HG02852 (cell line): Measurements from ENCODE around the gene GRAMD1B.

Experiments
- ATAC-seq: cut with Tn5 transposase; IDR thresholded peaks from one replicate; pipeline ENCODE4 v1.9.1; 2021; ENCODE audit warnings: mild to moderate bottlenecking, moderate library complexity; ENCODE audit not compliant: unreplicated experiment

Gene GRAMD1B

DNA sequence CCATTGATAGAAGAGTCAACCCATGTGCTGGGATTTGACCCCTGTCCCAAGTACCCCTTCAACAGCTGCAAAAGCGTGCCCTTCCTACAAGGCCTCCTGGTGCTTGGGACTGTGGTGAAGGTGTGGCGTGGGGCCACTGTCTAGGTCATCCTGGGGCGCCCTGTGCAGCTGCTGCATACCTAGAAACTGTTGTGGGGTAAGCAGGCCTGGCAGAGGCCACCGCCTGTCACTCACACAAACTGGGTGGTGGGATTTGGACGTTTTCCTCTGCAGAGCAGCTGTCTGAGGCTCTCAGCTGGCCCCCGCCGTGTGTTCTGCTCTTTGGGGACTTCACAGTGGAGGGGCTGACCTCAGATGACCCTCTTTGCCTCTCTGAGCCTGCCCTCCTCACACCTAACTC is 154.7 kb downstream of the GRAMD1B start:
- ATAC-seq, result no peak

DNA sequence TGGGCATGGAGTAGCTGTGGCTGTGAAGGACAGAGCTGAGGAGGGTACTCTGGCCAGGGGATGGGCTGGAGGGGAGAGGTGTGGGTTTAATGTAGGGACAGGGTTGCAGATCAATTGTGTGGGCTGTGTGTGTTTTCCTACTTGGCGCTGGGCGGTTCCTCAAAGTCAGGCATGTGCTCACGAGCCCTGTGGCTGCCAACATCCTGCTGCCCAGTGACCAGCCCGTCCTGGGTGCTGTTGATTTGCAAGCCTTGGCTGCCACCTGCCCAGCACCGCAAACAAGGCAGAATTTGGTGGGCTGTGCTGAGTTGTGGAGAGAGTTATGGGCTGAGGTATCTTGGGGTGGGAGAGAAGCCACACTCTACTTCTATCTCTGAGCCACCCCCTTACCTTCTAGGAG is 155.1 kb downstream of the GRAMD1B start:
- no peak for ATAC-seq

DNA sequence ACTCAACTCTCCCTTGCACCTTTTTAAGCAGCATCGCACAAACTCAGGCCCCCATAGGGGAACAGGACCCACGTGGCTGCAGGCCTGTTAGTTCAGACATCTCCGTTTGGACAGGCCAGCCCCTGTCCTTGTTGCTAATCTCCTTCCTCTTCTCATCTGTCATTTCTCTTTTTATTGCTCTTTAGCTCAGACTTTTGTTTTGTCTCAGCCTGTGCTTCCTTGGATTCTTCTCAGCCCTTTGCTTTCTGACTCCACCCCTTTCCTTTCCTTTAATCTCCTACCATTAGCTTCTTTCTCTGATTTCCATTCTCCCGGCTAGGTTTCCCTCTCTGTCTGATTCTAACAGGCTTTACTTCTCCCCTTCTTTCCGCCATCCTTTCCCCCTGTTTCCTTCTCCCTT is 155.6 kb downstream of the GRAMD1B start:
- no peak for ATAC-seq

DNA sequence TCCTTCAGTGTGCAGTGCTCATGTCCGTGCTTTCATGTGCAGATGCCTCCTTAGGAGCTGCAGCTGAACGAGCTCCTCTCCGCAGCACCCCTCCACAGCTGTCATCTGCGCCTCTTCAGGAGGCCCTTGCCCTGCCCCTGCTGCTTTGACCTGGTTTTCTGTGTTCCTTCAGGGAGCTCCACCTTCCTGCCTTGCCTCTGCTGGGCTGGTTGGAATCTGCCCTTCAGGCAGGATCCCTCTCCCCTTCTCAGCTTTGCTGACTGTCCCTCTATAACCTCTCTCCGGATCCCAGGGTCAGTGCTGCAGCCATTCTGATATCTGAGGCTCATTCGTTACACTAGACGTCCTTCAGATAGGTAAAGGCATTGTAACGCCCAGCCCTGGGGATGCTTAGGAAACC is 156.5 kb downstream of the GRAMD1B start:
- ATAC-seq, result no peak

- ATAC-seq, result no peak
Measured at GRCh38 chr11:123587044-123587443, 157.0 kb downstream of the GRAMD1B start.

DNA sequence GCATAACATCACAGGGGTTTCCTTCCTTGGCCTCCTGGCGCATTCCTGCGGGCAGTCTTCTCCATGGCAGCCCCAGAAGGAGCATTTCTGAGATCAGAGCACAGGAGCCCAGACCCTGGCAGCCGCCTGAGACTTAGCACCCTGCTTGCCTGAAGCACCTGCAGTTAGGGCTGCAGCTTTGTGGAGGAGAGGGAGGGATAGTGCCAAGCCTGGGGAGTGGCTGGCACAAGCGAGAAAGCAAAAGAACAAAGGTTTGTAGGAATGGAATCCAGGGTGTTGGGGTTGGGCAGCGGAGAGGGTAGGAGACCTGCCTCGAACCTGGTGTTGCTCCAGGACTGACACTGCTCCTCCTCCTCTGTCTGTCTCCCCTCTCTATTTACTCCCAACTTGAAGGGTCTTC is 157.5 kb downstream of the GRAMD1B start:
- no peak for ATAC-seq

DNA sequence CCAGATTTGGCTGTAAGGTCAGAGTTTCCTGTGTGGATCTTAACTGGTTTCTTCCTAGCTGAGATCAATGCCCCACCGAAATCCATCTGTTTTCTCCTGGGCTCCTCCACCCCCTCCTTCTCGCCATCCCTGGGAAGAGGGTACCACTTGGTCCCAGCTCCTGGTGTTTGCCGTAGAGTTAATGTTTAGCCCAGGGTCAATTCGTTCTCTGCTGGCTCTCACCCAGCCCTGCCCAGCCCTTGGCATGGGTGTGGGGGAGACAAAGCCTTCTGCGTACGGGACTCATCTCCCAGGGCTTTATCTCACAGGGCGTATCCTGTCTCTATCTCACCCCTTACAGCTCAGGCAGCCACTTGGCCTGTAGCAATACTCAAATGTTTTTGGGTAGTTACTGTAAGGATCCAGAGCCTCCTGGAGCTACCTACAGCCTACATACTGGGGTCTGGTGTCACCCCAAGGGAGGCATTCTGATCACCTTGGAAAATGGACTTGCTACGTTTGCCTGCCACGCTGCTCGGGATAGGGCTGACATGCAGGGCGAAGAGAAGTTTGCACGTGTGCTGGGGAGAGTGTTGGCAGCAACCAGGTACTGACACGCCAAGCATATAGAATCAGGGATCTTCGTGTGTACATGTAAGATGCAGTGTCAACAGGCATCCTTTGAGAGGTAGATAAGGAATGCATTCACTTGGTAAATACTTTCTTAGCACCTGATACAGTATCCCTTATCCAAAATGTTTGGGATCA is 158.2 kb downstream of the GRAMD1B start:
- no peak for ATAC-seq

GRCh38 chr11:123588864-123589262 is 158.8 kb downstream of the GRAMD1B start:
- no peak for ATAC-seq

- ATAC-seq, result no peak
Measured at GRCh38 chr11:123590296-123590912, 160.3 kb downstream of the GRAMD1B start.

DNA sequence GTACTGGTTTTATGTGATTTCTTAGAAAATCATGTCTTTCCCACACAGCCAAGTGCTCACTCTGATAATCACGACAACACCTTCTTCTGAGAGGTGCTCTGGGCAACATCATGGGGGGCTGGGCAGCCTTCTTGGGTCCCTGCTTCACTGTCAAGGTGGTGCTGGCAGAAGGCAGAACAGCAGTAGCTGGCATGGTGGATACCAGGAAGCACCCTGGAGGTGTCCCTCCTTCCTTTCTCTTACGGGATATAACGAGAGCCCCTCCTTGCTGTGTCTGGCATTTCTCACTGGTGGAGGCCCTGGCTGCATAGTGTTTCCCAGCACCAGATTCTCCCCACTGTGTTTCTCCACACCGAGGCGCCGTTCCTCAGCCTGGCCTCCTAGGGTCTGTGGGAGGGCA is 163.5 kb downstream of the GRAMD1B start:
- no peak for ATAC-seq

DNA sequence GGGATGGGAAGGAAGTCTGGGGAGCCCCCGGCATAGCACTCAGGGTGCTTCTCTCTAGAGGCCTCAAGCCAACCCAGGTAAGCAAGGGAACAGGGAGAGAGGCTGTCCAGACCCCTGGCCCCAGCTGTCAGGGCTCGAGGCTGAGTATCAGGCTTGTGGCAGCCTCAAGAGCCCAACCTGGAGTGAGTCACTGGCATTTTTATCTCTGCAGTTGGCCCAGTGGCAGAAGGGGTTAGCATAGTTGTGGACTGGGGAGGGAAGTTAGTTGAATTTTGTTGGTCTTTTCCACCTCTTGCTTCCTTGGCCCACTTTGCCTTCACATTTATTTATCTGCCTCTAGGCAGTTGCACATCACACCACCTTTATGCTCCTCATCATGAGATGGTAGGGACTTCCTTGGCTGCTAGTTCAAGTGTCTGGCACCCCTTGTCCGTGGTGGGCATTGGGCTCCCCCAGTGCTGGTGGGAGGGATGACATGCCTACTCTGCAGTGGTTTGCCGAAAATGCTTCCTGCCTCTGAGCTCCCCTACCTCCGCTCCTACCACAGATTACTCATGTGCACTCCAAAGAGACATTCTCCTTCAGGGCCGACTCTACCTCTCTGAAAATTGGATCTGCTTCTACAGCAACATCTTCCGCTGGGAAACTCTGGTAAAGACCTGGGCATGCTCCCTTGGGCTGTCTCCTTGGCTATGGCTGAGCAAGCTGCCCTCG is 164.3 kb downstream of the GRAMD1B start:
- no peak for ATAC-seq

DNA sequence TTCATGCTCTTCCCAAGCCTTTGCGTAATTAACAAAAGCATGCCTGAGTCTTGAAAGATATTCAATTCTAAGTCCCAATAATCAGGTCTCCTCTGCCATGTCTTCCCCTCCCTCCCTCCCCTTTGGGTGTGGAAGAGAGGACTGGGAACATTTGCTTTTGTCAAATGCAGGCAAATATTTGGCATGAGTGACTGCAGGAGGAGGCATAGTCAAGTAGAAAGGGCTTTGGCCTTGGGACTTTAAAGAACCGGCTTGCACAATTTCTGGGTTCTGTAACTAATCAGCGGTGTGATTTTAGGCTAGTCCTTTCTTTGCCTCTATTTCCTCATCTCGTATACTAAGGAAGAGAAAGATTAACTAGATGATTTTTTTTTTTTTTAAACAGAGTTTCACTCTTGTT is 164.9 kb downstream of the GRAMD1B start:
- no peak for ATAC-seq

- ATAC-seq, result no peak
Measured at GRCh38 chr11:123597859-123598258, 167.8 kb downstream of the GRAMD1B start.

- no peak for ATAC-seq
Measured at GRCh38 chr11:123601136-123601535, 171.1 kb downstream of the GRAMD1B start.

GRCh38 chr11:123601743-123602142 is 171.7 kb downstream of the GRAMD1B start:
- ATAC-seq, result no peak

- no peak for ATAC-seq
Measured at GRCh38 chr11:123603666-123604065, 173.6 kb downstream of the GRAMD1B start.

GRCh38 chr11:123607781-123608180 is 177.7 kb downstream of the GRAMD1B start:
- no peak for ATAC-seq

DNA sequence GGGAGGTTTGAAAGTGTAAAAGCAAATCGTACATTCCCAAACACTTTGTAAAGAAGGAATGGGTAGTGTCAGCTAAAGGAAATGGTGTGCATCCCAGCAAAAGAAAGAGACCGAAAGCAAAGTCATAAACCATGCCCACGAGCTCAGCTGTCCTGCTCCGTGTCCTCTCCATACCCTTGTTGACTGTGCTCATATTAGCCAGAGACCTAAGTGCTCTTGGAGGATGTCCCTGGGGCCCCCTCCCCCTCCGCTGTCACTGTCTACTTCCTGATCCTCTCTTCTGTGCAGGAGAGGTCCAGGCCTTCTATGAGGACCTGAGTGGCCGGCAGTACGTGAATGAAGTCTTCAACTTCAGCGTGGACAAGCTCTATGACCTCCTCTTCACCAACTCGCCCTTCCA is 178.3 kb downstream of the GRAMD1B start:
- no peak for ATAC-seq

DNA sequence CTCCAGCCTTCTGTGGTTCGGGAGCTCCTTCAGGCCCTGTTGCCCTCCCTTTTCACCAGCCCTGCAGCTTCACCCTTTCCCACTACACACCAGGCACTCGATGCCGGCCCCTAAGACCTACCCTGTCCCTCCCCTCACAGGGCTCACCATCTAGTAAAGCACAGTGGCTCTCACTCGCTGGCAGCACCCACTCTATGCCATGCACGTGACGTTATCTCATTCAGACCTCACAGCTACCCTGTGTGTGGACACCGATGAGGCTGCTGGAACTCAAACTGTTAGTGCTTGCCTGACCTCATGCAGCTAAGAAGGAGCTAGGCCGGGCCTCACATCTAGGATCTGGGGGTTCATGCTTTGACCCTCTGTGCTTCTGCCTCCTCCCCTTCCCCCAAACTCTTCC is 178.9 kb downstream of the GRAMD1B start:
- ATAC-seq, result no peak

GRCh38 chr11:123611698-123612097 is 181.6 kb downstream of the GRAMD1B start:
- ATAC-seq, result no peak

- no peak for ATAC-seq
Measured at GRCh38 chr11:123616505-123617198, 186.6 kb downstream of the GRAMD1B start.

GRCh38 chr11:123622576-123622975 is 192.5 kb downstream of the GRAMD1B start:
- no peak for ATAC-seq
